Parathyroid adenoma (tissue), 2 donors: ENCODE data around the gene SPAG9.

Experiments used
- H2AFZ ChIP-seq: fragments of 300-600 bp; sonication (generic); one replicate; pipeline ENCODE4 v1.7.0; 2017; ENCODE audit warnings: antibody characterized with exemption, mild to moderate bottlenecking
- H3K27ac ChIP-seq: fragments of 300-600 bp; sonication (generic); one replicate; pipeline ENCODE4 v1.7.0; 2017
- H3K27me3 ChIP-seq: fragments of 300-600 bp; sonication (generic); one replicate; pipeline ENCODE4 v1.7.0; 2017; ENCODE audit warnings: low read length; ENCODE audit not compliant: control insufficient read depth, insufficient read depth
- H3K36me3 ChIP-seq: fragments of 300-600 bp; sonication (generic); one replicate; pipeline ENCODE4 v1.7.0; 2017; ENCODE audit warnings: low read length; ENCODE audit not compliant: control insufficient read depth, insufficient read depth
- H3K4me1 ChIP-seq: fragments of 300-600 bp; sonication (generic); one replicate; pipeline ENCODE4 v1.7.0; 2017; ENCODE audit warnings: control low read depth
- H3K4me2 ChIP-seq: fragments of 300-600 bp; sonication (generic); one replicate; pipeline ENCODE4 v1.7.0; 2017; ENCODE audit warnings: low read length
- H3K4me3 ChIP-seq: fragments of 300-600 bp; sonication (generic); one replicate; pipeline ENCODE4 v1.7.0; 2017; ENCODE audit warnings: low read depth, low read length
- H3K79me2 ChIP-seq: fragments of 300-600 bp; sonication (generic); one replicate; pipeline ENCODE4 v1.7.0; 2017; ENCODE audit warnings: control low read depth
- H3K9ac ChIP-seq: fragments of 300-600 bp; sonication (generic); one replicate; pipeline ENCODE4 v1.7.0; 2017; ENCODE audit warnings: mild to moderate bottlenecking
- H3K9me3 ChIP-seq: fragments of 300-600 bp; sonication (generic); one replicate; pipeline ENCODE4 v1.7.0; 2017; ENCODE audit warnings: low read length; ENCODE audit not compliant: control insufficient read depth
- TF ChIP-seq, protein P1 (sequence below): fragments of 300-600 bp; sonication (generic); IDR thresholded peaks from one replicate; pipeline ENCODE4 v1.7.0; 2017; ENCODE audit warnings: antibody characterized with exemption, mild to moderate bottlenecking
- donor health status: primary hyperparathyroidism.

The SPAG9 gene

GRCh38 chr17:50917418-50917743 is 203.3 kb downstream of the SPAG9 start:
- Histone ChIP-seq H3K27ac (peak overlapping the region; percentile 93), H3K4me3 (no peak overlapping the region), H3K9ac (no peak overlapping the region), H3K4me2 (no peak overlapping the region), H2AFZ (peak overlapping the region; percentile 47), H3K79me2 (peaks cover 2% of the 10 kb centered on the region), H3K27me3 (no peaks in the 10 kb centered on the region), H3K36me3 (no peaks in the 10 kb centered on the region), H3K4me1 (peaks cover 49% of the 10 kb centered on the region), H3K9me3 (no peaks in the 10 kb centered on the region)
- TF ChIP-seq, protein P1, sequence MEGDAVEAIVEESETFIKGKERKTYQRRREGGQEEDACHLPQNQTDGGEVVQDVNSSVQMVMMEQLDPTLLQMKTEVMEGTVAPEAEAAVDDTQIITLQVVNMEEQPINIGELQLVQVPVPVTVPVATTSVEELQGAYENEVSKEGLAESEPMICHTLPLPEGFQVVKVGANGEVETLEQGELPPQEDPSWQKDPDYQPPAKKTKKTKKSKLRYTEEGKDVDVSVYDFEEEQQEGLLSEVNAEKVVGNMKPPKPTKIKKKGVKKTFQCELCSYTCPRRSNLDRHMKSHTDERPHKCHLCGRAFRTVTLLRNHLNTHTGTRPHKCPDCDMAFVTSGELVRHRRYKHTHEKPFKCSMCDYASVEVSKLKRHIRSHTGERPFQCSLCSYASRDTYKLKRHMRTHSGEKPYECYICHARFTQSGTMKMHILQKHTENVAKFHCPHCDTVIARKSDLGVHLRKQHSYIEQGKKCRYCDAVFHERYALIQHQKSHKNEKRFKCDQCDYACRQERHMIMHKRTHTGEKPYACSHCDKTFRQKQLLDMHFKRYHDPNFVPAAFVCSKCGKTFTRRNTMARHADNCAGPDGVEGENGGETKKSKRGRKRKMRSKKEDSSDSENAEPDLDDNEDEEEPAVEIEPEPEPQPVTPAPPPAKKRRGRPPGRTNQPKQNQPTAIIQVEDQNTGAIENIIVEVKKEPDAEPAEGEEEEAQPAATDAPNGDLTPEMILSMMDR: no peak

GRCh38 chr17:50916708-50917417 is 203.8 kb downstream of the SPAG9 start:
- Histone ChIP-seq H3K79me2 (peaks cover 2% of the 10 kb centered on the region), H3K27ac (peak overlapping the region; percentile 93), H2AFZ (peak overlapping the region; percentile 47), H3K4me1 (peaks cover 49% of the 10 kb centered on the region), H3K4me2 (no peak overlapping the region), H3K36me3 (no peaks in the 10 kb centered on the region), H3K9me3 (no peaks in the 10 kb centered on the region), H3K9ac (no peak overlapping the region), H3K27me3 (no peaks in the 10 kb centered on the region), H3K4me3 (no peak overlapping the region)
- TF ChIP-seq, protein P1: no peak

GRCh38 chr17:50916026-50916707 is 204.5 kb downstream of the SPAG9 start:
- no peak overlapping the region for H3K4me2 ChIP-seq
- no peak overlapping the region for H3K9ac ChIP-seq
- H3K4me1 ChIP-seq: peaks cover 49% of the 10 kb centered on the region
- no peaks in the 10 kb centered on the region for H3K27me3 ChIP-seq
- H3K27ac ChIP-seq: peak overlapping the region; percentile 49
- no peaks in the 10 kb centered on the region for H3K36me3 ChIP-seq
- H3K79me2 ChIP-seq: peaks cover 2% of the 10 kb centered on the region
- TF ChIP-seq, protein P1: no peak
- H3K4me3 ChIP-seq: no peak overlapping the region
- peak overlapping the region; percentile 42 for H2AFZ ChIP-seq
- no peaks in the 10 kb centered on the region for H3K9me3 ChIP-seq

DNA sequence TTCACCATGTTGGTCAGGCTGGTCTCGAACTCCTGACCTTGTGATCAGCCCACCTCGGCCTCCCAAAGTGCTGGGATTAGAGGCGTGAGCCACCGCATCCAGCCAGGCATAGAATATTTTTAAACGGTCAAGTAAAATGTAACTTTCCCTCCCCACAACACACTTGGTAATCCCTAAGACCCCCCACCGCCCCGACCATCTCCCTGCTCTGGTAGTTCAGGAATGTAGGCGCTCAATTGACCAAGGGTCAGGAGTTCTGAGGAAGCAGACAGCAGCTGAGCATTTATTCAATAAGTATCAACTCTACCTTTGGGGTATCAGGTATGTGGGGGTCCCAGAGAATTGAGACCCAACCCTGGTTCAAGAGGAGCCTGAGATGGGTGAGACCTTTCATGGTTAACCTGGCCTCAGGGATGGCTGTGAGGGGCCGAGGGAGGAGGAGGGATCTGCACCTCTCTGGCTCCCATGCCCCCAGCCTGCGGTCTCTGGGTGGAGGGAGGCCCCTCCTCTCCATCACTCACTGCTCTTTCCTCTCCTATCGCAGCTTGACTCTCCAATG is 206.1 kb downstream of the SPAG9 start:
- Histone ChIP-seq H3K27me3 (no peaks in the 10 kb centered on the region), H3K36me3 (no peaks in the 10 kb centered on the region), H3K4me1 (peaks cover 51% of the 10 kb centered on the region), H3K27ac (peak overlapping the region; percentile 58), H3K79me2 (peaks cover 2% of the 10 kb centered on the region), H3K9me3 (no peaks in the 10 kb centered on the region), H3K4me3 (no peak overlapping the region), H3K4me2 (no peak overlapping the region), H3K9ac (no peak overlapping the region), H2AFZ (peak overlapping the region; percentile 86)
- TF ChIP-seq, protein P1: no peak
